ENCODE data around the gene CES5A.
A peak's percentile ranks its signal among the peaks of the same experiment; 100 is the strongest.
"Not testable (repeated sequence)": the region's sequence is repeated elsewhere in the genome, so short reads cannot be mapped to it uniquely, and the experiment has no call there.

The CES5A gene

GRCh38 chr16:55817236-55817912 is 57.8 kb downstream of the CES5A start:
- no peaks in the 10 kb centered on the region for H3K4me1 ChIP-seq (ENCODE audit: control insufficient read depth, insufficient read depth, low read length)
- CTCF ChIA-PET, result interaction anchor here (1.2 kb wide), 1 partner anchor 24 kb away, joined by 3 read pairs; no protein-coding TSS in a partner anchor
- H3K9me3 ChIP-seq (ENCODE audit: control insufficient read depth, insufficient read depth, low read depth, low read length), result no peaks in the 10 kb centered on the region
- H3K27ac ChIP-seq (ENCODE audit: extremely low read depth, low read depth, low read length), result no peak overlapping the region
- no peak overlapping the region for H3K4me3 ChIP-seq (ENCODE audit: low read depth, low read length)
- H3K36me3 ChIP-seq (ENCODE audit: control insufficient read depth in 2 of 2, insufficient read depth in 1 of 2, low read length in 2 of 2), result no peaks in the 10 kb centered on the region
- no peak for TF ChIP-seq ZBTB21 (tag by site-specific recombination; IDR thresholded peaks at IDR 0.05)
- TF ChIP-seq ZSCAN4 (tag by site-specific recombination; IDR thresholded peaks at IDR 0.05), result peak; percentile 56
- POLR2A ChIA-PET, result no interaction called here

- 0 out of 2 replicates have a peak, but pooled peaks have one; percentile 23 for TF ChIP-seq PRDM4 (tag by site-specific recombination; IDR thresholded peaks at IDR 0.05)
- TF ChIP-seq PRDM10 (tag by site-specific recombination; IDR thresholded peaks at IDR 0.05), result 0 out of 2 replicates have a peak, but pooled peaks have one; percentile 17
- peak; percentile 72 for TF ChIP-seq ZBTB21 (tag by site-specific recombination; IDR thresholded peaks at IDR 0.05)
- TF ChIP-seq ZFHX2 (tag by site-specific recombination; conservative IDR thresholded peaks at IDR 0.05), result peak; percentile 19; the same call in 1 of the 2 replicates
- peak; percentile 42 for TF ChIP-seq ZNF629 (tag by site-specific recombination; IDR thresholded peaks at IDR 0.05)
- TF ChIP-seq GLIS1 (tag by site-specific recombination; IDR thresholded peaks at IDR 0.05), result peak; percentile 22; the same call in 1 of the 2 replicates
- peak; percentile 39; the same call in 1 of the 2 replicates for TF ChIP-seq EGR2 (tag by site-specific recombination; IDR thresholded peaks at IDR 0.05; ENCODE audit: low read depth)
- TF ChIP-seq ZNF398 (tag by site-specific recombination; IDR thresholded peaks at IDR 0.05), result peak; percentile 36
- POLR2A ChIA-PET; H3K4me3 ChIP-seq (ENCODE audit: low read depth, low read length); H3K4me1 ChIP-seq (ENCODE audit: control insufficient read depth, insufficient read depth, low read length); H3K9me3 ChIP-seq (ENCODE audit: control insufficient read depth, insufficient read depth, low read depth, low read length); CTCF ChIA-PET; H3K27ac ChIP-seq (ENCODE audit: extremely low read depth, low read depth, low read length); H3K36me3 ChIP-seq (ENCODE audit: control insufficient read depth in 2 of 2, insufficient read depth in 1 of 2, low read length in 2 of 2): not testable (repeated sequence)
These were observed 59.0 kb downstream of the CES5A start for GRCh38 chr16:55816222-55816621.

- H3K9me3 ChIP-seq (ENCODE audit: control insufficient read depth, insufficient read depth, low read depth, low read length), result no peaks in the 10 kb centered on the region
- ChIA-PET CTCF (no interaction called here), POLR2A (no interaction called here)
- no peaks in the 10 kb centered on the region for H3K4me1 ChIP-seq (ENCODE audit: control insufficient read depth, insufficient read depth, low read length)
- H3K36me3 ChIP-seq (ENCODE audit: control insufficient read depth in 2 of 2, insufficient read depth in 1 of 2, low read length in 2 of 2), result no peaks in the 10 kb centered on the region
- no peak overlapping the region for H3K27ac ChIP-seq (ENCODE audit: extremely low read depth, low read depth, low read length)
- no peak overlapping the region for H3K4me3 ChIP-seq (ENCODE audit: low read depth, low read length)
- TF ChIP-seq ZBTB21 (tag by site-specific recombination; IDR thresholded peaks at IDR 0.05) (no peak), SP2 (tag by site-specific recombination; IDR thresholded peaks at IDR 0.05) (no peak), OVOL3 (tag by site-specific recombination; IDR thresholded peaks at IDR 0.05) (no peak), ZNF350 (tag by site-specific recombination; IDR thresholded peaks at IDR 0.05) (no peak), ZNF157 (tag by site-specific recombination; IDR thresholded peaks at IDR 0.05) (no peak), INSM2 (tag by site-specific recombination; IDR thresholded peaks at IDR 0.05) (no peak), MEIS1 (CRISPR knock-in tag; IDR thresholded peaks at IDR 0.05; ENCODE audit: borderline replicate concordance) (no peak), ZNF514 (tag by site-specific recombination; IDR thresholded peaks at IDR 0.05) (no peak), ZNF707 (tag by site-specific recombination; IDR thresholded peaks at IDR 0.05) (no peak), ZNF548 (tag by site-specific recombination; IDR thresholded peaks at IDR 0.05) (no peak), KLF17 (tag by site-specific recombination; IDR thresholded peaks at IDR 0.05) (no peak)
These were observed 59.9 kb downstream of the CES5A start for GRCh38 chr16:55815320-55815719.

All from HEK293 (cell line).